Ammon's horn (tissue), 1 donor: ENCODE data around the gene NOL3.

Experiments used
- DNase-seq: peaks from one replicate; pipeline ENCODE4 v3.0.0-alpha.2; 2016; ENCODE audit warnings: low spot score

The NOL3 gene

DNA sequence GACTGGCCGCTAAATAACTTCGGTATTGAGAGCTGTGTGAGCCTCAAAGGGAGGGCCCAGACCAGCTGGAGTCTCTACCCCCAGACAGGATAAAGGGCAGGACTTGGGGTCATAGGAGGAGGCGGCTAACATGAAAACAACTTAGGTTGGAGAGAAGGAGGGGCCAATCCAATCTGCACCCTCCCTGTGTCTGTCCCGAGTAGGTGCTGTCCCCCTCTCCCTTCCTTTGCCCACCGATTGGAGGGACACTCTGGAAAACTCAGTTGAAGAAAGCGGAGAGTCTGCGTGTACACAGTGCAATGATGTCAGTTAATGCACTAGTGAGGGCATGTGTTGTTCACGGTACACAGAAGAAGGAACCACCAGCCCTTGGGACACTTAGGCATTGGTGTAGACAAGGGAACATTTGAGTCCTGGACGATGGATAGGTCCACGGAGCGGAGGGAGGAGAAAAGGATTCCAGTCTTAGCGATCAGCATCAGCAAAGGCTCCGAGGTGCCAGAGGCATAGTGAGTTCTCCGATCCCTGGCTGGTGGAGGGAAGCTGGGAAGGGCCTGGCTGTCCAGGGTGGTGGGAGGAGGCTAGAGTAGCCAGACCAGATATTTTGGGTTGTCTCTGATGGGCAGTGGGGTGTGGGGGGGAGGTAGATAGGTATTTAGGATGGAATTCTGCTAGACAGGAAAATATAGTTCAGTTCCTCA is 761 bp downstream of the NOL3 start:
- no peak for DNase-seq

GRCh38 chr16:67173323-67173722 is 3.0 kb downstream of the NOL3 start:
- no peak for DNase-seq

- DNase-seq: peak; percentile 90
Observed at GRCh38 chr16:67173808-67174705, 3.7 kb downstream of the NOL3 start.

DNA sequence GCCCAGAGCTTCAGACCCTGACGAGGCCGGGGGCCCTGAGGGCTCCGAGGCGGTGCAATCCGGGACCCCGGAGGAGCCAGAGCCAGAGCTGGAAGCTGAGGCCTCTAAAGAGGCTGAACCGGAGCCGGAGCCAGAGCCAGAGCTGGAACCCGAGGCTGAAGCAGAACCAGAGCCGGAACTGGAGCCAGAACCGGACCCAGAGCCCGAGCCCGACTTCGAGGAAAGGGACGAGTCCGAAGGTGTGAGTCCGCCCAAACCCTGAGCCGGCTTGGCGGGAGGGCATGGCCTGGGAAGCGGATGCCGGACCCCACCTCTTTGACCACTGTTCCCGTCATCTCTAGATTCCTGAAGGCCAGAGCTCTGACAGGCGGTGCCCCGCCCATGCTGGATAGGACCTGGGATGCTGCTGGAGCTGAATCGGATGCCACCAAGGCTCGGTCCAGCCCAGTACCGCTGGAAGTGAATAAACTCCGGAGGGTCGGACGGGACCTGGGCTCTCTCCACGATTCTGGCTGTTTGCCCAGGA is 4.4 kb downstream of the NOL3 start:
- DNase-seq: no peak

DNA sequence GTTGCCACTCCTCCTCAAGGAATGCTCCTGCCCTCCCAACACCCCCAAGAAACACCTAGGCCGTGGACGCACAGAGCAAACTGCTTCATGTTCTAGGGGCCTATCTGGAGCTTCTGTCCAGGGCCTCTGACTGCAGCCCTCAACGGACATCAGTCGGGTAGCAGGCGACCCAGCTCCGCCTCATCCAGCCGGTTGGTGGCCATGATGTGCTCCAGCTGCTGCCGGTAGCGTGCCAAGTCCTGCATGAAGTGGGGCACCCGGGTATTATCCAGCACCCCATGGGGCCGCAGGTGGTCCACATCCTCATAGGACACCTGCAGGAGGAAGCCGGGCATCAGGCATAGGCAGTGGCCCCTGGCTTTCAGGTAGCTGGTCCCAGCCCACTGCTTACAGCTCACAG is 6.3 kb downstream of the NOL3 start:
- DNase-seq: no peak

DNA sequence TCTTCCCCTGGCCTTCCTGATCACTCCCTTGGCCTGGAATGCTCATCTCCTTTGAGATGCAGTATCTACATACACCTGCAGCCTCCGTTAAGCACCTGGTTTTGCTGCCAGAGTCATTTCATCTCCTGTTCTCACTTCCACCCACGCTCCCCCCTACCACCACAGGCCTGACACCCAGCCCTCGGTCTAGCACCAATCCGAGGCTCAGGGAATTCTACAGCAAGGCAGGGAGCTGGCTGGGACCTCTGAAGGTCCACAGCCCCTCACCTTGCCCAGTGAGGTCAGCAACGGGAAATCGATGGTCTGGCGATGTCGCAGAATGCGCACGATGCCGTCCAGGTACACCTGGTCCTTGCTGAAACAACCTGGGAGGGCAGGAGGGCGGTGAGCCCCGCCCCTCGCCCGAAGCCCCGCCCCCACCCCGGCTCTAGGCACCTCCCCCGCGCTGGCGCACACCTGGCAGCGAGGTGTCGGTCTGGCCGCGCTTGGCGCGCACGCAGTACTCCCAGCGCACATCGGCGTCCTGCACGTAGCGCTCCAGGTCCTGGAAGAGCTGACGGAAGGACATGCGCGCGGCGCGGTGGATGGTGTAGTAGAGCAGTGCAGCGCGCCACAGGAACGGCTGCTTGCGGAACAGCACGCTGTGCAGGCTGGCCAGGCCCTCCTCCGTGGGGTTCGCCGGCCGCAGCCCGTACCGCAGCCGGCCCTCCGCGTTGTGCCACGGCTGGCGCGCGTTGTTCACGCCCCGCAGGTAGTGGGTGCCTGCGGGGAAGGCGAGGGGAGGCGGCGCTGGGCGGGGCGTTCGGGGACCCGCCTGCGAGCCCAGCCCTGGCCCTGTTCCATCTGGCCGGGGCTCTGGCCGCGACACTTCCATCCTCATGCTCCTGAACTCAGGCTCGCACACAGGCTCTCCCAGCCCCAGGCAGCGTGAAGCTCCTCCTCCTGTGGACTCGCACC is 7.7 kb downstream of the NOL3 start:
- peak; percentile 61 for DNase-seq

DNA sequence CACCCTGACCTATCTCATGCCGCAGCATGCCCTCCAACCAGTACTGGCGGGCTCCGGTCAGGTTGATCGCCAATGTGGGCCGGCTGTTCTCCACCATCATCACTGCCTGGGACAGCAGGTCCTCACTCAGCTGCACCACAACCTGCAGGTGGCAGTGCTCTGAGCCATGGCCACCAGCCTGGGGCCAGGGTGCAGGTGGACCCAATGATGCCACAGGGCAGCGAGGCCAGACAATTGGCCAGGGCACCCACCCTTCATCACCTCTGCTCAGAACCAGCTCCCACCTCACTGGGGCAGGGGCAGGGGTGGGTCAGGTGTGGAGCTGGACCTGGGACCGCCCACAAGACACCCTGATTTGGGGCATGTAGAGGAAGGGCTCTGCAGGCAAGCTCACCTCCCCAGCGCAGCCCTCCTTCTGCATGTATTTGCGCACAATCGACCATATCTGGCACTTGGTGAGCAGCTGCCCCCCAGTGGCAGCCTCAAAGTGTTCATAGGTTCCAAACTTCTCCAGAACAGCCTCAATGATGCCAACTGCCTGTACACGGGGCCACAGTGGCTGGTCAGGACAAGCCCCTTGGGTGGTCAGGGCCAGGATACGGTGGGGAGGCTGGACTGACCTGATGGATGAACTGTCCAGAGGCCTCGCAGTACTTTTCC is 9.2 kb downstream of the NOL3 start:
- no peak for DNase-seq

GRCh38 chr16:67180166-67180565 is 9.8 kb downstream of the NOL3 start:
- no peak for DNase-seq

GRCh38 chr16:67181346-67181745 is 11.0 kb downstream of the NOL3 start:
- DNase-seq: no peak

- DNase-seq: no peak
Observed at GRCh38 chr16:67182288-67182687, 11.9 kb downstream of the NOL3 start.

GRCh38 chr16:67183284-67183626 is 12.9 kb downstream of the NOL3 start:
- DNase-seq: no peak

GRCh38 chr16:67183627-67184452 is 13.5 kb downstream of the NOL3 start, which contains the start of gene MATCAP1:
Gene MATCAP1, minus strand, starts transcription at chr16:67183963. Its CDS starts 3,353 bp downstream, at chr16:67180610.
- peak; percentile 99 for DNase-seq

- no peak for DNase-seq
Observed at GRCh38 chr16:67184453-67184994, 14.2 kb downstream of the NOL3 start.

DNA sequence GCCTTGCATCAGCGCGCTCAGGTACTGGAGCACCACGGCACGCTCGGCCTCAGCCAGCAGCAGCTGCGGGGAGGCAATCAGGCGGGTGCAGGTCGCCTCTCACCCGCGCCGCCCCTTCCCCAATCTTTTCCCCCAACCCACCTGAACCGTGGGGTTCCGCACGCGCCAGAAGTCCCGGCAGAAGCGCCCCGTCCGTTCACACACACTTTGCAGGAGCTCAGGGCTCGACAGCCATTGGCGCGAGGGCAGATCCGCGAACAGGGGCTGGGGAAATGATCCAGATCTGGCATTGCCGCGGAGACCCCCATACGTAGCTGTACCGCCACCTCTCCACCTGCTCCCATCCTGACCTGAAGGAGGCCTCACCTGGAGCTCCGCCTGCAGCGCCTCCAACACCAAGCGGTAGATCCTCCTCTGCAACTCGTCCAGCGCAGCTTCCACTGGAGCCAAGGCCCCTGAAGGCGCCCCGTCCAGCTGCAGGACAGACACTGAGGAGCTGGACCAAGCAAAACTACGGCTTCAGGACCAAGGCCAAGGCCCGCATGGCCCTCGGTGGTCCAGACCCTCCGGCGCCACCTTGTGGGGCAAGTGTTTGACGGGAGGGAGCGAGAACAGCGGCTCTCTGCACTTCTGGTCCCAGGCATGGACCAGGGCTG is 14.8 kb downstream of the NOL3 start:
- peak; percentile 89 for DNase-seq

DNA sequence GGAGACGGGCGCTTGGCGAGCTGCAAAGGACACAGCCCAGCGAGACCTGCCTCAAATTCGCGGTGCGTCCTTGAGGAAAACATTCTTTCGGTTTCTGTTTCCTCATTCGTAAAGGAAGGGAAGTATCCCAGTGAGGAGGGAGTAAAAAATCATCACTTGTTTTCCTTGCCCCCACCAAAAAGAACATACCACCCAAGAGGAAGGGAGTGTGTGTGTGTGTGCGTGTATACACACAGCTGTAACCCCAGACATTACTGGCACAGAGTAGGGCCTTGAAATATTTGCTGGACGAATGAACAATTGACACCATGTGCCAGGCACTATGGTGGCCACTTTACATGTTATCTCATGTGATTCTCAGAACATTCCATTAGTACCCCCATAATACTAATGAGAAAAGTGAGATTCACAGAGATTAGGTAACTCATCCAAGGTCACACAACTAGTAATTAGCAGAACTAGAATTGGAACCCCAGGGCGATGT is 15.4 kb downstream of the NOL3 start:
- DNase-seq: no peak

DNA sequence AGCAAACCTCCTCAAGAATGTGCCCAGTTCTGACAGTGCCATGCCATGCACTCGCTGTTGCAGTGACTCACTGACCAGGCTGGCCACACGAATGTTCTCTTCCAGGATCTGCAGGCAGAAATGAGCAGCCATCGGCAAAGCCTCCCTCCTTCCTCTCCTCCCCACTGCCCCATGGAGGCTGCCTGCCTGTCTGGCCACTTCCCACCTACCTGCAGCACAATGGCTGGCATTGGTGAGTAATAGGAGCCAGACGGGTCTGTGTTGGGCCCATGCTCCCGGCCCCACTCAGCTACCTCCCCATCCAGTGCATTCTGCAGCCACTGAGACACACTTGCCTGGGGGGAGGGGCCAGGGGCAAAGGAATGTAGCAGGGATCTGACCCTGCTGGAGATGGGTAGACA is 16.2 kb downstream of the NOL3 start:
- no peak for DNase-seq

DNA sequence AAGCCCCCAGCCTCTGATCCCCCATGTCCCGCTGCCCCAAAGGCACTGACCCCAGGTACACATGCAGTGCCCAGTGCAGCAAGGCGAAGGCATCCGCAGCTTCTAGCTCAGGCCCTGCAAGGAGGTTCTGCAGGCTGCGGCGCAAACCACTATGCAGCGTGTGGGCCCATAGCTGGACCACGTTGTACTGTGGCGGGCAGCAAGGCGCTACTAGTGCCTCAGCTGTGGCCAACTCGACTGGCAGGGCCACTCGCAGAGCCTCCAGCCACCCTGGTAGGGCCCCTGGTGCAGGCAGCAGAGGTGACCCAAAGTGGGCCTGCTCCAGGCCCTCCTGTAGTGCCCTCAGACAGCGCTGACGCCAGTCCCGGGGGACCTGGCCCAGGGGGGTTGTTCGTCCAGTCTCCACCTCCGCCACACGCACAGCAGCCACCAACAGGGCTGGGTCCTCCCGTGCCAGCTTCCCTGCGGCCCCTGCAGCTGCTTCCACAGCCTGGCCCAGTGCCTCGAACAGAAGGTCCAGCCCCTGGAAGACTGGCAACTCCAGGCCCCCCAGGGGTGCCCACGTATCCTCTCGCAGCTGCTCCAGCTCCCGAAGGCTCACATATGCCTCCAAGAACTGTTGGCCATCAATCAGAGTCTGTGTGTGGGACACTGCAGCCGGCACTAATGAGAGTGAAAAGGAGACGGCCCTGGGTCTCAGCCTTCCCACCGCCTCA is 17.0 kb downstream of the NOL3 start:
- no peak for DNase-seq

- no peak for DNase-seq
Observed at GRCh38 chr16:67188323-67188722, 18.0 kb downstream of the NOL3 start.

DNA sequence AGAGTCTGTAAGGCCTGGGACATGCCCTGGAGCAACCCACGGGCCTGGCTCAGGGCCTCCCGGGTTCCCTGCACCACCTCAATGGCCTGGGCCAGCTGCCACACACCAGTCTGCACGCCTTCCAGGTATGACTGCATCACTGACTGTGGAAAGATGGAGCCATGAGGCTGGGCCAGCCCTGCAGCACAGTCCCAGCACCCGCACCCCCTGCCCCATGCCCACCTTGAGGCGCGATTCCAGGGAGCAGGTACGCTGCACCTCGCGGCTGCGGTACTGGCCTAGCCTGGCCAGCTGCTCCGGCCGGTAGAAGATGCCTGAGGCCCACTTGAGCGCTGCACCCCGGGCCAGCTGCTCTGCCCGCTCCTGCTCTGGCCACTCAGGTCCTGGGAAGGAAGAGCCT is 18.5 kb downstream of the NOL3 start:
- no peak for DNase-seq
